ENCODE measurements around the gene NUBPL.

The NUBPL gene

GRCh38 chr14:31578266-31578665, 17.1 kb downstream of the NUBPL start:
- intact Hi-C loops (cut with DNase I; ENCODE audit: low total_unique reads), result no loop called here
- H3K27me3 ChIP-seq, result no peaks in the 10 kb centered on the region
- no peaks in the 10 kb centered on the region for H3K9me3 ChIP-seq
- peak overlapping the region in 1 of 2 donors; percentile 12 for H3K4me3 ChIP-seq
- H3K36me3 ChIP-seq, result no peaks in the 10 kb centered on the region
- peak overlapping the region; percentile 51 to 54 for H3K27ac ChIP-seq
- no peak for DNase-seq
- no peak for TF ChIP-seq CTCF (IDR thresholded peaks at IDR 0.05)
- H3K4me1 ChIP-seq, result peaks cover 0 to 40% (median 15%) of the 10 kb centered on the region in 4 donors

- no peak for TF ChIP-seq CTCF (IDR thresholded peaks at IDR 0.05)
- peaks cover 0 to 40% (median 15%) of the 10 kb centered on the region in 4 donors for H3K4me1 ChIP-seq
- DNase-seq, result no peak
- no peaks in the 10 kb centered on the region for H3K27me3 ChIP-seq
- intact Hi-C loops (cut with DNase I; ENCODE audit: low total_unique reads), result no loop called here
- no peaks in the 10 kb centered on the region for H3K36me3 ChIP-seq
- no peak overlapping the region for H3K4me3 ChIP-seq
- no peaks in the 10 kb centered on the region for H3K9me3 ChIP-seq
- H3K27ac ChIP-seq, result peak overlapping the region; percentile 22 to 51
Observed at GRCh38 chr14:31578792-31579501, 17.7 kb downstream of the NUBPL start.

- Histone ChIP-seq H3K36me3 (no peaks in the 10 kb centered on the region), H3K4me3 (no peak overlapping the region), H3K9me3 (no peaks in the 10 kb centered on the region), H3K4me1 (peaks cover 0 to 40% (median 15%) of the 10 kb centered on the region in 4 donors), H3K27me3 (no peaks in the 10 kb centered on the region), H3K27ac (no peak overlapping the region)
- TF ChIP-seq CTCF (IDR thresholded peaks at IDR 0.05), result no peak
- no peak for DNase-seq
- intact Hi-C loops (cut with DNase I; ENCODE audit: low total_unique reads), result no loop called here
Observed at GRCh38 chr14:31580234-31580633, 19.0 kb downstream of the NUBPL start.

- H3K27ac ChIP-seq, result peak overlapping the region; percentile 19 to 50
- intact Hi-C loops (cut with DNase I; ENCODE audit: low total_unique reads), result no loop called here
- no peak for TF ChIP-seq CTCF (IDR thresholded peaks at IDR 0.05)
- no peaks in the 10 kb centered on the region for H3K36me3 ChIP-seq
- H3K27me3 ChIP-seq, result no peaks in the 10 kb centered on the region
- DNase-seq, result peak in 1 of 2 donors; percentile 33
- H3K4me1 ChIP-seq, result peaks cover 0 to 37% (median 15%) of the 10 kb centered on the region in 4 donors
- no peaks in the 10 kb centered on the region for H3K9me3 ChIP-seq
- H3K4me3 ChIP-seq, result no peak overlapping the region
Observed at GRCh38 chr14:31582286-31582691, 21.1 kb downstream of the NUBPL start.

DNA sequence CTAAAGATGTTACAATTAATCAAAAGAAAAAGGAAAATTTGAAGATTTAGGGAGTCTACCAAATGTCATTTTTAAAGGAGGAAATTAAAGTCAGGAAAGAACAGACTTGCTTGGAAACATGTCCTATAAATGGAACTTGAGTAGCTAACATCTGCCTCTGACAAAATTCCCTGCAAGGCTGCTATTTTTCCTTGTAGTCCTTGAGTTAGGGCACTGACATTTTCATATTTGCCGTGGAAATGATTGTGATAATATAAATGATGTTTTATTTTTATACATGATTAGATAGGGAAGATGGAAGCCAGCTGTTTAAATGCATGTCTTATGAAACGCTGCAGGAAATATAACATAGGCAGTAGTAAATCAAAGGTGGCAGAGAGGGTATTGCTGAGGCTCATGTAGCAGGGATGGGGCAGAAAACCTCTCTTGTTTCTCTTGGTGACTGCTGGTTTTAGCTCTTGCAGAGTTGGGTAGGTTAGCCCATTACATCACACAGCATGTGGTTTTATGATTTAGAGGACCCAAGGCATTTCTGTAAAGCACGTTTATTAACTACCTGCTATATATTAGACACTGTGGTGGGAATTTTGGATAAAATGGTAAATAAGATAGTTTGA, 21.7 kb downstream of the NUBPL start:
- Histone ChIP-seq H3K4me1 (peaks cover 0 to 31% (median 9%) of the 10 kb centered on the region in 4 donors), H3K9me3 (no peaks in the 10 kb centered on the region), H3K4me3 (no peak overlapping the region), H3K27me3 (no peaks in the 10 kb centered on the region), H3K36me3 (no peaks in the 10 kb centered on the region), H3K27ac (peak overlapping the region; percentile 19 to 50)
- DNase-seq, result no peak
- TF ChIP-seq CTCF (IDR thresholded peaks at IDR 0.05), result no peak
- intact Hi-C loops (cut with DNase I; ENCODE audit: low total_unique reads), result no loop called here
